HL-60 (cell line): ENCODE data around the gene HESX1.
A peak's percentile ranks its signal among the peaks of the same experiment; 100 is the strongest.

Source experiments
- DNase-seq, 2 experiments: peaks; one replicate each; pipeline ENCODE4 v3.0.0-alpha.2; 2010 to 2020; ENCODE audit warnings: low read depth in 1 of 2, low spot score in 1 of 2
- H3K27ac ChIP-seq: fragments of 250-450 bp; sonication (Bioruptor Pico); replicated peaks from 2 replicates; pipeline ENCODE4 v1.5.1; 2020; ENCODE audit warnings: mild to moderate bottlenecking, moderate library complexity
- H3K27me3 ChIP-seq: fragments of 250-450 bp; sonication (Bioruptor Pico); 2 replicates; pipeline ENCODE4 v1.5.1; 2021; ENCODE audit warnings: mild to moderate bottlenecking, moderate library complexity; ENCODE audit not compliant: insufficient read depth, poor library complexity, severe bottlenecking
- H3K4me3 ChIP-seq: replicated peaks from 2 replicates; pipeline ENCODE4 v1.5.1; 2011; ENCODE audit warnings: mild to moderate bottlenecking, control low read depth, low read length; ENCODE audit not compliant: insufficient read depth
- CTCF ChIP-seq: IDR thresholded peaks from one replicate; pipeline ENCODE4 v1.5.1; 2011; ENCODE audit warnings: low read length, control low read depth, inconsistent platforms; ENCODE audit not compliant: insufficient read depth
- GABPA ChIP-seq: IDR thresholded peaks from 2 replicates; pipeline ENCODE4 v1.6.1; 2012; ENCODE audit warnings: low read depth
- POLR2AphosphoS5 ChIP-seq: IDR thresholded peaks from 2 replicates; pipeline ENCODE4 v1.6.1; 2012; ENCODE audit warnings: low read depth
- REST ChIP-seq: IDR thresholded peaks from 2 replicates; pipeline ENCODE4 v1.6.1; 2012; ENCODE audit warnings: low read depth; ENCODE audit not compliant: insufficient replicate concordance
- SPI1 ChIP-seq: IDR thresholded peaks from 2 replicates; pipeline ENCODE4 v1.6.1; 2012; ENCODE audit warnings: low read depth, mild to moderate bottlenecking, borderline replicate concordance

HESX1 gene

GRCh38 chr3:57230006-57230405, 30.2 kb upstream of the HESX1 start:
- no peak overlapping the region for H3K4me3 ChIP-seq
- TF ChIP-seq REST, result no peak
- TF ChIP-seq GABPA, result no peak
- no peak for TF ChIP-seq SPI1
- TF ChIP-seq POLR2AphosphoS5, result no peak
- TF ChIP-seq CTCF, result no peak
- no peak overlapping the region for H3K27ac ChIP-seq
- DNase-seq, result no peak
- H3K27me3 ChIP-seq, result no peaks in the 10 kb centered on the region

DNA sequence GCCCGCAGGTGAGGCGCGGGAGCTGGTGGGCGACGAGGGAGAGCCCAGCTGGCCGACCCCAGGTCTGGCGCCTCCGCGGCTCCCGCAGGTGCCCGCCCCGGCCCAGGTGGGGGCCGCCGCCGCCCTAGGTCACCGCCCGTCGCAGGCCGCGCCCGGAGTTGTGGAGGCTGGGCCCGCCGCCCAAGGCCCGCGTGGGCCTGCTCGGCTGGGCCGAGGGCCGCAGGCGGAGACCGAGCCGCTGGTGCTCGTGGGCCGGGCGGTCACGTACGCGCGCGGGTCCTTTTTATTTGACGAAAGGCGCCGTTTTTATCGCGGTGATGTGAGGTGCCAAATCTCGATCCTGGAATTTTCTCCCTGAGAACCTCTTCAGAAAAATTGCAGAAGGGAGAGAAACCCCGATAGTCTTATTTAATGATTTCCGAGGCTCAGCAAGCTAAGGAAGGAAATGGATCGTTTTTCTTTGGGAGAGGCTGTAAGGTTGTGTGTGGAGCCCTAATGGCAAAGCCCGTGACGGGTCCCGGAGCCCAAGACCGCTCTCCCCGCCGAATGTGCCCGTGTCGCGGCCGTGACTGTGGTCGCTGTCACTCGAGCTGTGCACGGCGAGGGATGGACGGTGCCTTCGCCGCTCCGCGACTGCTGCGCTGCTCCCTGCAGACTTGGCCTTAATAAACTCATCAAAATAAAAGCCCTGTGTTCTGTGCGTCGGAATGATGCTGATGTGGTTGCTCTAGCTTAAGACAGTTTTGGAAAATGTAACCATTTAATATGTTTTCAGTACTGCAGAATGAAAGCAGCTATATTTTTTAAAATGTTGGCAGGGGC, 28.4 kb upstream of the HESX1 start:
- peak in 1 of 2 experiments; percentile 46 for DNase-seq
- Histone ChIP-seq H3K27me3 (no peaks in the 10 kb centered on the region), H3K4me3 (peak overlapping the region; percentile 84), H3K27ac (peak overlapping the region; percentile 85)
- TF ChIP-seq CTCF (no peak), GABPA (no peak), SPI1 (no peak), REST (no peak), POLR2AphosphoS5 (no peak)

DNA sequence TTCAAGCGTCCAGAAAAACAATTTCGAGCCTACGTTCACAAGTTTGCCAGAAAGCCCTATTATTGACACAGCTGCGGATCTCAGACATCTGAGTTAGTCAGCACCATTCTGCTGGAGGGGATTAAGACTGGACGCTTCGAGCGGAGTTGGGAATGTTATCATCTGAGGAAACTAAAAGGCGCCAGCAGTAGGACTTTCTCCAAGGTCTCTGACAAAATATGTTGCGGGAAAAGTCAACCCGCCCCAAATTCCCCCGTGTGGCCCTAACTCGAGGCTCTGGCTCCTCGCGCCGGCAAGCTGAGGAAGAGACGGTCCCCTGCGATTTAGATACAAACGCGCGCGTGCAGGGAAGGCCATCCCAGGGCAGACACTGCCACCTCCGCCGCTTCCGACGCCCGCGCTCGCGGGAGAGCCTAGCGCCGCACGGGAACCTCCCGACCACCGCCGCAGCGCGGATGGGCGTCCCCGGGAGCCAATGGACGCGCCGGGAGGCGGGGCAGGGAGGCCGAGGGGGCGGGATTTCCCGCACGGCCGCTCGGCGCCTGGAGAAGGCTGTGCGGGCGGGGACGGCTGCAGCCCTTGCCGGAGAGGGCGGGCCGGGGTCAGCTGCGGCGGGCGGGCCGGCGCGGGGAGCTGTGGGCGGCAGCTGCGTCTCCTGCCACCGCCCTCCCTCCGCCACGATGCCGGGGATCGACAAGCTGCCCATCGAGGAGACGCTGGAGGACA, 27.6 kb upstream of the HESX1 start, which contains the start of gene APPL1:
Gene APPL1, plus strand, starts transcription at position 526 of the 726 bp plus-strand sequence. Its CDS starts 155 bp downstream, at position 681.
- H3K27me3 ChIP-seq, result no peaks in the 10 kb centered on the region
- peak within 1 kb of the TSS; percentile 84 for H3K4me3 ChIP-seq
- TF ChIP-seq CTCF (no peak), POLR2AphosphoS5 (peak; percentile 84; the same call in 1 of the 2 replicates), SPI1 (no peak), REST (peak; percentile 6)
- peak; percentile 67 to 91 for DNase-seq
- peak within 1 kb of the TSS; percentile 85 for H3K27ac ChIP-seq
